Activated effector memory CD4-positive, alpha-beta T cell treated with anti-CD3 and anti-CD28 coated beads, Interleukin-2, amount 50 U/mL, for 16 hours (primary cell): ENCODE data around the gene SLC4A7.
"Not testable (repeated sequence)": the region's sequence is repeated elsewhere in the genome, so short reads cannot be mapped to it uniquely, and the experiment has no call there.

Experiments used
- DNase-seq: peaks from one replicate; pipeline ENCODE4 v3.0.0-alpha.2; 2020

The SLC4A7 gene

GRCh38 chr3:27484015-27484844, at the start of gene SLC4A7:
TSS of gene SLC4A7 (minus strand) at chr3:27484384. CDS start at chr3:27484126, 258 bp downstream.
- peak; percentile 100 for DNase-seq

DNA sequence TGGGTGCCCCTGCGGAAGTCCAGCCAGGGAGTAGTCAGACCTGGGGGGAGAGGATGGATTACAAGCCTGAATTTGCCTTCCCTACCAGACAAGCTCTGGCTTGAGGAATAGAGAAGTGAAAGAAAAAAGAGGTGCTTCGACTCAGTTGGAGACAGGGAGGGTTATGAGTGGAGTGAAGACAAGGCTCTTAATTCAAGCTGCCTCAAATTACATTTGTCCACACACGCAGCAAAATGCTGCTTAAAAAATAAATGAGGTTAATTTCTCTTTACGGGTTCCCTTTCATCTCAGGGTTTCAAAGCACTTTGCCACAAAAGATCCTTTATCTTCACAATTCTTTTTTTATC, 49.0 kb upstream of the SLC4A7 start:
- DNase-seq, result no peak

DNA sequence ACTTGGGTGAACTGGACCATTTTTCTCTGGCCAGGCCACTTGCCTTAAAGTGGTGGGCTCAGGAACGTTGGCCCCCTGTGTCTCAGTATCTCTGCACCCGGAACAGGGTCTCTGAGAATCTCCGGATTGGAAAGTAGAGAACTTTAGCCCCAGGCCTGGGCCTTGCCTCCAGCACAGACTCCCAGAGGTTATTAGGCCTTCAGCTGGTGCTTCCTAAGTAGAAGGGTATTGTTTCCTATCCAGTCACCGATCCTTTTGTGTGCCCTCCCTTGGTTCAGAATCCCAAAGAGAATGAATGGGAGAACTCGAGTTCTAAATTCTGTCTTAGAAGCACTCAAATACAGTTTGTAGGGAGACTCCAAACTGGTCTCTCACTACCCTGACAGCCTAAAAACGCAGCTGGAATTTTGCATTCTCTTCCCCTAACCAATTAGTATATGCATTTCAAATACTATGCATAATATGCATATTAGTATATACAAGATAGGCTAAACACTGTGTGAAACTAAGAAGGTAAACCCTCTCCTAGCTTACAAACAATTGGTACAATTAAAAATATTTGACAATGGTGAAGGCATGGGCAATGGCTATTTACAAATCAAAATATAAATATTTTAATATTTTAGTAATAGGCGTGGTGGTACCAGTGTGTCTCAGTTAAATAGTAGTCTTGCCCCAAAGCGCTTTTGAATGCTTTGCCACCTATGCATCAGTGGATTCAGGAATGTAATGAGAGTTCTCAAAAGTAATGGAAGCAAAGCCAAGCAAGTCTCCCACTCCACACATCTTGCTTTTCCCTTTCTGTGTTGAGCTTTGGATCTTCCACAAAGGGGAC, 48.5 kb upstream of the SLC4A7 start:
- no peak for DNase-seq

DNA sequence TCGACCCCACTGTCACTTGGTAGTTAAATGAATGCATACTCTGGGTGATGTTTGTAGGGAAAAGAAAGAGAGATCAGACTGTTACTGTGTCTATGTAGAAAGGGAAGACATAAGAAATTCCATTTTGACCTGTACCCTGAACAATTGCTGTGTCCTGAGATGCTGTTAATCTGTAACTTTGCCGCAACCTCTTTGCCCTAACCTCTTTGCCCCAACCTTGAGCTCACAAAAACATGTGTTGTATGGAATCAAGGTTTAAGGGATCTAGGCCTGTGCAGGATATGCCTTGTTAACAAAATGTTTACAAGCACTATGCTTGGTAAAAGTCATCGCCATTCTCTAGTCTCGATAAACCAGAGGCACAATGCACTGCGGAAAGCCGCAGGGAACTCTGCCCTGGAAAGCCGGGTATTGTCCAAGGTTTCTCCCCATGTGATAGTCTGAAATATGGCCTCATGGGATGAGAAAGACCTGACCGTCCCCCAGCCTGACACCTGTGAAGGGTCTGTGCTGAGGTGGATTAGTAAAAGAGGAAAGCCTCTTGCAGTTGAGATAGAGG, 47.1 kb upstream of the SLC4A7 start:
- not testable (repeated sequence) for DNase-seq

GRCh38 chr3:27528791-27529190, 44.6 kb upstream of the SLC4A7 start:
- DNase-seq, result no peak

DNA sequence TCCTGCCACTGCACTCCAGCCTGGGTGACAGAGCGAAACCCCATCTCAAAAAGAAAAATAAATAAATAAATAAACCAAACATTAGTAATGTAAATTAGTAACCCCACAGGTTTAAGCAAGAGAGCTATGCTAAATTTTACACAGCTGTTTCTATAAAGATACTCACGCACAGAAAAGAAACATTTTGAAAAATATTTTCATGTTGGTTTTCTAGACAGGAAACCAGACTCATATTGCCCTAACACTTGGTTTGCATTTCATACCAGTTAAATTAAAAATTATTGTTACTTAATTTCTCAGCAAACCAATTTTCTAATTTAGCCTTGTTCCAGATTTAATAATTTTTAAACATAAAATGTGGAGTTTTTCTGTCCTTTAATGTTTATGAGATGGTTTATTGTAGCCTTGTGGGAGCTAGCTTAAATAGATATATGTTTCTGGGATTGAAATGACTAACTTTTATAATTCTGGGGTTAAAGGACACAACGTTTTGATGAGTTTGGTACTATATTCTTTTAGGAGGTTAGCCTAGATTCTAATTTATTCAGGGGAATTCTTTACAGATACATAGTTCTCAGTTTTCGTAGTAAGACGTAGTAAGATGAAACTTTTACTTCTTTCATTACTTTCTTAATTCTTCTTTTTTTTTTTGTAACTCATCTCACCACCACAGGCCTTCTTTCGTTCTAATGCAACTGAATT, 42.6 kb upstream of the SLC4A7 start:
- no peak for DNase-seq

DNA sequence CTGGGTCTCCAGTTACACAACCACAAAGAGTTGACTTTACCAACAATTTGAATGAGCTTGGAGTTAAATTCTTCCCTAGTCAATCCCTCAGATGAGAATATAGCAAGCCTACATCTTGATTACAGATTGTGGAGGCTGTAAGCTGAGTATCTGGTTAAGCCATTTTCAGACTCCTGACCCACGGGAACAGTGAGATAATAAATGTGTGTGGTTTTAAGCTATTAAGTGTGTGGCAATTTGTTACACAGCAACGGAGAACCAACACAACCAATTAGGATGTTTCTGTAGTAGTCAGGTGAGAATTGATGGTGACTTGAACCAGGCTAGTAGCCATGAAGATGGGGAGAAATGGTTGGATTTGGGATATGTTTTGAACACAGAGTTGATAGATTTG, 37.7 kb upstream of the SLC4A7 start:
- DNase-seq, result no peak

DNA sequence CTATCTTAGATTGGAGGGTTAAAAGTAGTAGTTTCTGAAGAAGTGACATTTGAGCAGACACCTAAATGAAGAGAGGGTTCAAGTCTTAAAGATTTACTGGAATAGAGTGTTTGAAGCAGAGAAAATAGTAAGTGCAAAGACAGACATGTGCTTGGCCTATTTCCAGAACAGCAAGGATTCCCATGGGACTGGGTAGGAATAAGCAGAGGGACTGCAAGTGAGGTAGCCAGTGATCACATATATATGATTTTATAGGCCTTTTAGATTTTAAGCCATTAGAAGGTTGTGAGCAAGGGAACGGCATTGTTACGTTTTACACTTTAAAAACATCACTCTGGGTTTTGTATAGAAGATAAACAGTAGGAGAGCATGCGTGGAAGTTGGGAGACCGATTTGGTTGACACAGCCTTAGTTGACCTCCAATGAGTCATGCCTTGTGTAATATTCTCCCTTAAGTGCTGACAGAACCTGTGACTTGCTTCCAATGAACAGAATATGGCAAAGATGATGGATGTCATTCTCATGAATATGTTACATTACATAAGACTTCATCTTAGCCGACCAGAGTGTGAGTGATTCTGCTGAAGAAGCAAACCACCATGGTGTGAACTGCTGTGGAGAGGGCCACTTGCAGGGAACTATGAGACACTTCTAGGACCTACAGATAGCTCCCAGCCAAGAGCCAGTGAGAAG, 37.1 kb upstream of the SLC4A7 start:
- no peak for DNase-seq

DNA sequence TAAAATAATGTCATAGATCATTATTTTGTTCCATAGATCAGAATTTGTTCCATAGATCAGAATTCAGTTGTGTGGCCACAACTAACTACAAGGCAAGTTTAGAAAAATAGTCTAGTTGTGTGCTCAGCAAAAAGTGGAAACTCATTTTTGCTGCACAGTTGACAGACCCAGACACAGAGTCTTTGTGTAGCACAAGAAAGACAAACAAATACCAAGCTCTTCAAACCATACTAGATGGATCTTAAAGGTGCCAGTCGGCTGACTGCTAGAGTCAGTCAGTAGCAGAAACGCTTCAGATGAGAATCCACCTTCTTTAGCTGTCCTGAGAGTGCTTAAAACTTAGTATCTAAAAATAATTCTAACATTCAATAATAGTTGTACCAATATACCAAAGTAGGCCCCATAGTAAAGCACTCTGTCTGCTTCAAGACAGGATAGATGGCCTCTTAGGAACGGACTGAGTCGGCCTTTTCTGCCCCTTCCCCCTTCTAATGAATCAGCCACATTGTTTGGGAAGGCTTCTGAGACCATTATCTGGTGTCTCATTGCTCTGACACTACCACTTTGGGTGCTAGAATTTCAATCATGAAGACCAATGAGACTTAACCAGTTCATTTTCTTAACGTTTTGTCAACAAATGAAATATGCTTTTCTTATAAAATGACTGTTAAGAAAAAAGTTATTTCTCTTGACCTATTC, 27.7 kb upstream of the SLC4A7 start:
- no peak for DNase-seq

- DNase-seq, result no peak
Observed at GRCh38 chr3:27509376-27509775, 25.2 kb upstream of the SLC4A7 start.

GRCh38 chr3:27508424-27508823, 24.2 kb upstream of the SLC4A7 start:
- no peak for DNase-seq

DNA sequence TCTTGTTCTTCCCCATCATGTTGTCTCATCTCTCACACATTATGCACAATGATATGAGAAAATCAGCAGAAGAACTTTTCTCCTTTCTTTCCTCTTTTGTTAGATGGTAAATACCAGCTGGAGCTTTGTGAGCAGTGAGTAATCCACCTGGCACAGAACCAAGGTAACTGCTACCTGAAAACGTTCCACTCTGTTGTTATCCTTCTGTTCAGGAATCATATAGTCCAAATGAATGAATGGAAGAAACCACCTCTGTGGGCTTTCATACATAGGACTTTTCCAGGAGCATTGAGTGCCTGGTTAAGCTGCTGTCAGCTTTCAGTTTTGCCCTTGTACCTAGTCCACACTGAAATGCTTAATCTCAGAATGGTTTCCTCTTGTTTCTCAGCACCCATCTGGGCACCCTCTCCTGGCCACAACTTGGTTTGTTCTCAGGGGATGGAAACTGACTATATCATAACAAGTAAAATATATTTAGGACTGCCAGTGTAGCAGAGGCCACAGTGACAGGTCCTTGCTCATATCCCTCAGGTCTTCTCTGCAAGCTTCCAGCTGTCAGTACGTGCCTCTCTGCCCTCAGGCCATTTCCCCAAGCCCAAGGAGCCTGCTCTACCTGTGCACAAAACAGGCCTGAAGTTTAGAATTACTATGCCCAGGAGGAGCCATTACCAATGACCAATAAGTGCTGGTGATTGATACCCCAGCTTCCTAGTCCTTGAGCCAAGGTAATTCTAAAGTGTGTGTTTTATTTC, 23.5 kb upstream of the SLC4A7 start:
- DNase-seq, result no peak

DNA sequence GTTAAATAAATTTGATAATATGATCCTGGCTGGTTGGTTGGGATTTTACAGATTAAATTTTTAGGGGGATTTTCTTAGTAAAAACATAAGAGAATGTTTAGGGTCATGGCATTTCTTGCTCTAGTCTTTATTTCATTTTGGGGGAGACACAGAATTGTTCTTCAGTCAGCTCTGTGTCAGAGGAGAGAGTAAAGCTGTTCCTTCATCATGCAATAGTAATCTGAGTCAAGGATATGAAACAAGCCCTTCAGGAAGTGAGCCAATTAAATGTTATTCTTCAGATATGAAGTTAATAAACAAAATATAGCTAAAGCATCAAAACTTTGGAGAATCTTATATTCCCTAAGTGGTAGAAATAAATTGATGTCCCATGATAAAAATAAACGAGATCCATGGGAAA, 22.9 kb upstream of the SLC4A7 start:
- no peak for DNase-seq

GRCh38 chr3:27504749-27505148, 20.6 kb upstream of the SLC4A7 start:
- no peak for DNase-seq

DNA sequence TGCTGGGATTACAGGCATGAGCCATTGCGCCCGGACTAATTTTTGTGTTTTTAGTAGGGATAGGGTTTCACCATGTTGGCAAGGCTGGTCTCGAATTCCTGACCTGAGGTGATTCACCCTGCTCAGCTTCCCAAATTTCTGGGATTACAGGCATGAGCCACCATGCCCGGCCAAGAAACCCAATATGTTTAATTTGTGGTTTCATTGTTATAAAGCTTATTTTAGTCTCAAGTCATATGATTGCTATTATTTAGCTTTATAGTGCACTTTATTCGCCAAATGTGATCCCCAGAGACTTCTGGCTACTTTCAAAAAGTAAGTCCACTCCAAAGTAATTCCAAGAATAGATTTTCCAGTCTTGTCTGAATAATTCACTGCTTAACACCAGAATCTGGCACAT, 19.3 kb upstream of the SLC4A7 start:
- no peak for DNase-seq

DNA sequence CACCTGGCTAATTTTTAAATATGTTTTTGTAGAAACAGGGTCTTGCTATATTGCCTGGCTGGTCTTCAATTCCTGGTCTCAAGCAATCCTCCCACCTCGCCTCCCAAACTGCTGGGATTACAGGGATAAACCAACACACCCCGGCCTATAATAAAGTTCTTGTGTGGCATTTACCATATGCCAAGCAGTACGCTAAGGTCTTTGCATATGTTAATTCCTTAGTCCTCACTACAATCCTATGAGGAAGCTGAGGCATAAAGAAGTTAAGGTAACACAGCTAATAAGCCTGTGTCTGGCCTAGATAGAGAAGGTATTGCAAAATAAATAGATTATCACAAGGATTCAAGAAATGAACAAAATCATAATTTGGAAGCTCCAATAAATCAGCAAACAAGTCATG, 17.6 kb upstream of the SLC4A7 start:
- no peak for DNase-seq

DNA sequence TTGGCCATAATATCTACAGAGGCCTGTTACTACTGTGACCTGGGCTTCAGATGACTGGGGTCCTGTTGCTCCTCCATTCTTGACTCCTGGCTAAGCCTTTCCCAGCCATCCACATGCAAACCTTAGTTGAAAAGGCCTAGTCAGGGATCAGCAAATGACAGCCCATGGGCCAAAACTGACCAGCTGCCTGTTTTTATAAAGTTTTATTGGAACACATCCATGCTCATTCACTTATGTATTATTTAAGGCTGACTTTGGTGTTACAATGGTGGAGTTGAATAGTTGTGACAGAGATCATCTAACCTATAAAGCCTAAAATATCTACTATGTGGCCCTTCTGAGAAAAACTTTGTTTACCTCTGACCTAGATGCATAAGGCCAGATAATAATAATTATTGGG, 16.8 kb upstream of the SLC4A7 start:
- no peak for DNase-seq

- DNase-seq, result no peak
Observed at GRCh38 chr3:27500035-27500434, 15.9 kb upstream of the SLC4A7 start.

- DNase-seq, result no peak
Observed at GRCh38 chr3:27494784-27495183, 10.6 kb upstream of the SLC4A7 start.

DNA sequence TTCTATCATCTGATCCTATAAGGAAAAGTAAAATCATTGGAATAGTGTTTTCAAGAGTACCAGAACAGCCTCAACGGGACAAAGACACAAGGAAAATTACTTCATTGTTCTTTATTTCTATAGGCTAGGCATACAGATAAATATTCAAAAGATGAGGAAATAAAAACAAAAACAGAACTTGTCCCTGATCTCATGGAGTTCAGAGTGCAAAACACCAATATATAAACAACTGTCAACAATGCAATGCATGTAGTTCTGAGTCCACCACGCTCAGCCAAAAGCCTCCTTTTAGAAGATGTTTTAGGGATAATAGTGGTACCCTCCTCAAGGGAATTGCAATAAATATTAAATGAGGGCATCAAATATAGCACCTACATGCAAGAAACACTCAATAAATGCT, 4.6 kb upstream of the SLC4A7 start:
- DNase-seq, result no peak

GRCh38 chr3:27487383-27487782, 3.2 kb upstream of the SLC4A7 start:
- no peak for DNase-seq
